ENCODE results near the gene LRMDA.

LRMDA gene

GRCh38 chr10:76310588-76311080 is 879.2 kb downstream of the LRMDA start:
- H2AFZ ChIP-seq = no peak overlapping the region
- no peaks in the 10 kb centered on the region for H3K4me1 ChIP-seq
- H3K36me3 ChIP-seq (ENCODE audit: control insufficient read depth, insufficient read depth, low read length) = no peaks in the 10 kb centered on the region
- H3K4me2 ChIP-seq (ENCODE audit: low read length) = no peak overlapping the region
- H3K9ac ChIP-seq = no peak overlapping the region
- no peak for TF ChIP-seq CTCF (IDR thresholded peaks at IDR 0.05)
- no peaks in the 10 kb centered on the region for H3K27me3 ChIP-seq (ENCODE audit: control insufficient read depth, insufficient read depth, low read length)
- no peaks in the 10 kb centered on the region for H3K79me2 ChIP-seq
- no peaks in the 10 kb centered on the region for H3K9me3 ChIP-seq (ENCODE audit: control insufficient read depth, low read length)
- no peak overlapping the region for H3K4me3 ChIP-seq (ENCODE audit: low read depth, low read length)
- no peak overlapping the region for H3K27ac ChIP-seq

GRCh38 chr10:76311752-76312636 is 880.6 kb downstream of the LRMDA start:
- H3K79me2 ChIP-seq = no peaks in the 10 kb centered on the region
- TF ChIP-seq CTCF (IDR thresholded peaks at IDR 0.05) = no peak
- no peak overlapping the region for H3K27ac ChIP-seq
- no peak overlapping the region for H3K4me3 ChIP-seq (ENCODE audit: low read depth, low read length)
- no peaks in the 10 kb centered on the region for H3K36me3 ChIP-seq (ENCODE audit: control insufficient read depth, insufficient read depth, low read length)
- H3K27me3 ChIP-seq (ENCODE audit: control insufficient read depth, insufficient read depth, low read length) = no peaks in the 10 kb centered on the region
- H3K4me1 ChIP-seq = no peaks in the 10 kb centered on the region
- H3K4me2 ChIP-seq (ENCODE audit: low read length) = no peak overlapping the region
- H3K9me3 ChIP-seq (ENCODE audit: control insufficient read depth, low read length) = no peaks in the 10 kb centered on the region
- no peak overlapping the region for H3K9ac ChIP-seq
- H2AFZ ChIP-seq = no peak overlapping the region

- H3K4me1 ChIP-seq = no peaks in the 10 kb centered on the region
- no peaks in the 10 kb centered on the region for H3K27me3 ChIP-seq (ENCODE audit: control insufficient read depth, insufficient read depth, low read length)
- no peak overlapping the region for H3K9ac ChIP-seq
- no peaks in the 10 kb centered on the region for H3K9me3 ChIP-seq (ENCODE audit: control insufficient read depth, low read length)
- H3K27ac ChIP-seq = no peak overlapping the region
- no peak overlapping the region for H3K4me3 ChIP-seq (ENCODE audit: low read depth, low read length)
- no peak overlapping the region for H3K4me2 ChIP-seq (ENCODE audit: low read length)
- H3K36me3 ChIP-seq (ENCODE audit: control insufficient read depth, insufficient read depth, low read length) = no peaks in the 10 kb centered on the region
- no peaks in the 10 kb centered on the region for H3K79me2 ChIP-seq
- H2AFZ ChIP-seq = no peak overlapping the region
- TF ChIP-seq CTCF (IDR thresholded peaks at IDR 0.05) = no peak
Measured at GRCh38 chr10:76315240-76315639, 883.8 kb downstream of the LRMDA start.

- no peak overlapping the region for H3K27ac ChIP-seq
- no peaks in the 10 kb centered on the region for H3K27me3 ChIP-seq (ENCODE audit: control insufficient read depth, insufficient read depth, low read length)
- no peak overlapping the region for H3K4me2 ChIP-seq (ENCODE audit: low read length)
- H3K4me3 ChIP-seq (ENCODE audit: low read depth, low read length) = no peak overlapping the region
- no peaks in the 10 kb centered on the region for H3K9me3 ChIP-seq (ENCODE audit: control insufficient read depth, low read length)
- no peaks in the 10 kb centered on the region for H3K79me2 ChIP-seq
- no peaks in the 10 kb centered on the region for H3K4me1 ChIP-seq
- H3K36me3 ChIP-seq (ENCODE audit: control insufficient read depth, insufficient read depth, low read length) = no peaks in the 10 kb centered on the region
- no peak overlapping the region for H2AFZ ChIP-seq
- TF ChIP-seq CTCF (IDR thresholded peaks at IDR 0.05) = no peak
- H3K9ac ChIP-seq = no peak overlapping the region
Measured at GRCh38 chr10:76316234-76316633, 884.8 kb downstream of the LRMDA start.

GRCh38 chr10:76317078-76317477 is 885.7 kb downstream of the LRMDA start:
- Histone ChIP-seq H3K4me3 (ENCODE audit: low read depth, low read length) (no peak overlapping the region), H2AFZ (no peak overlapping the region), H3K27me3 (ENCODE audit: control insufficient read depth, insufficient read depth, low read length) (no peaks in the 10 kb centered on the region), H3K9me3 (ENCODE audit: control insufficient read depth, low read length) (no peaks in the 10 kb centered on the region), H3K4me2 (ENCODE audit: low read length) (no peak overlapping the region), H3K9ac (no peak overlapping the region), H3K36me3 (ENCODE audit: control insufficient read depth, insufficient read depth, low read length) (no peaks in the 10 kb centered on the region), H3K79me2 (no peaks in the 10 kb centered on the region), H3K4me1 (no peaks in the 10 kb centered on the region), H3K27ac (no peak overlapping the region)
- no peak for TF ChIP-seq CTCF (IDR thresholded peaks at IDR 0.05)

Data from parathyroid adenoma (tissue), 2 donors.